ENCODE data around the gene LPGAT1. TPM values are rescaled to one million over a fixed set of nuclear protein-coding genes. Genes with fewer than 3 reads are reported as not detected.

Gene LPGAT1
- total RNA-seq, 1 experiment from 2014 or later: 50.6 TPM

DNA sequence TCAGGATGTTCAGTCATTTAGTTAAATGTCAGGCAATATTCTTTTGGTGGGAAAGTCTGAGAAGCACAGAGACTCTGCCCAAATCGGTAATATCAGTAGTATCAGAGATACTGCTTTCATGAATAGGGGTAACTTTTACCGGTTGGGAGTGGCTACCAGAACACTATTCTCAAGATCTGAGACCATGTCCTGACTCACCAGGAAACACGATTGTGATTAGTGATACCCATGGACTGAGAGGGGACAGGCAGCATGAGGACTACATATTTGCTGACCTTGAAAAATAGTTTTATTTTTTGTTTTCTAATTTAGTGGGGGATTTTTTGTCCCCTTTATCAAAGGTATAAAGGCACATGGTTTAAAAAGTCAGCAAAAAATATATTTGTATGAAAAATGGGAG is 79.1 kb downstream of the LPGAT1 start:
- intact Hi-C loops (cut with micrococcal nuclease): no loop called here
- Histone ChIP-seq H3K9ac (ENCODE audit: low read length) (no peak overlapping the region), H4K20me1 (ENCODE audit: insufficient read depth) (no peaks in the 10 kb centered on the region), H3K36me3 (ENCODE audit: control insufficient read depth in 1 of 2, insufficient read depth in 2 of 2, low read length in 2 of 2) (peaks cover 0 to 3% of the 10 kb centered on the region in 2 experiments; a peak in 1 of 4 replicates), H3K27ac (ENCODE audit: low read depth, low read length) (no peak overlapping the region), H3K4me1 (ENCODE audit: control insufficient read depth in 1 of 2, insufficient read depth in 2 of 2, low read length in 2 of 2) (no peaks in the 10 kb centered on the region), H3K27me3 (ENCODE audit: insufficient read depth, low read length) (no peaks in the 10 kb centered on the region), H2AFZ (ENCODE audit: low read depth, low read length, poor library complexity, severe bottlenecking) (no peak overlapping the region), H3K9me2 (ENCODE audit: insufficient read depth) (no peaks in the 10 kb centered on the region), H3K4me2 (ENCODE audit: low read length) (no peak overlapping the region), H3K79me2 (ENCODE audit: insufficient read depth, low read length) (no peaks in the 10 kb centered on the region), H3K9me3 (ENCODE audit: control insufficient read depth in 1 of 2, insufficient read depth in 1 of 2, low read depth in 1 of 2, low read length in 2 of 2) (no peaks in the 10 kb centered on the region), H3K4me3 (replicated peaks in 1 of 2; ENCODE audit: low read depth in 1 of 2, low read length in 2 of 2) (no peak overlapping the region)
- POLR2A ChIA-PET: no interaction called here
- DNase-seq (ENCODE audit: low read depth, low spot score): no peak
- CTCF ChIA-PET: no interaction called here
- RAD21 ChIA-PET (ENCODE audit: low non-redundant PET in 1 of 2, low total read pairs in 2 of 2, uncharacterized antibody in 2 of 2, unreplicated experiment in 2 of 2): no interaction called here
- ATAC-seq: no peak
- BruUV-seq (replicated peaks): no TSS peak
- no peak for TF ChIP-seq YY1 (IDR thresholded peaks at IDR 0.05; ENCODE audit: extremely low read depth, insufficient replicate concordance, low read depth, low read length)
- TF ChIP-seq, protein P1, sequence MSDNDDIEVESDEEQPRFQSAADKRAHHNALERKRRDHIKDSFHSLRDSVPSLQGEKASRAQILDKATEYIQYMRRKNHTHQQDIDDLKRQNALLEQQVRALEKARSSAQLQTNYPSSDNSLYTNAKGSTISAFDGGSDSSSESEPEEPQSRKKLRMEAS (IDR thresholded peaks at IDR 0.05): no peak

DNA sequence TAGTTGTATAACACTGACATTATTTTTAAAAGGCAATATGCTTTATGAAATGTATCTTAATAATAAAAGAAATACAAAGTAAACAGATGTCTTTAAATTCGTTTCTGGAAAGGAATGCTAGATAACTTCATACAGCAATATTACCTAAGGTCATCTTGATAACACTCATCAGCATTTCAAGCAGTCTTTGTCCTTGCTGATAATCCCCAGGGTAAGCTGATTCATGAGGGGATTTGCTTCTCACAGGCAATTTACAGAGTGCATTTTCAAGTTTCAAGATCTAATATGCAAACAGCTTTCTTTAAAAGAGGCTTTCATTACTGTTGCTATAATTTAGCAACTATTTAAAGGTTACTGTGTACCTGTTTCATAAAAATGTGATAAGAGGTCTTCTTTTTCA is 80.0 kb downstream of the LPGAT1 start:
- ATAC-seq: no peak
- no peaks in the 10 kb centered on the region for H4K20me1 ChIP-seq (ENCODE audit: insufficient read depth)
- ChIA-PET POLR2A (no interaction called here), RAD21 (ENCODE audit: low non-redundant PET in 1 of 2, low total read pairs in 2 of 2, uncharacterized antibody in 2 of 2, unreplicated experiment in 2 of 2) (no interaction called here), CTCF (no interaction called here)
- H3K27me3 ChIP-seq (ENCODE audit: insufficient read depth, low read length): no peaks in the 10 kb centered on the region
- H3K27ac ChIP-seq (ENCODE audit: low read depth, low read length): no peak overlapping the region
- intact Hi-C loops (cut with micrococcal nuclease): no loop called here
- H3K9me3 ChIP-seq (ENCODE audit: control insufficient read depth in 1 of 2, insufficient read depth in 1 of 2, low read depth in 1 of 2, low read length in 2 of 2): no peaks in the 10 kb centered on the region
- H3K36me3 ChIP-seq (ENCODE audit: control insufficient read depth in 1 of 2, insufficient read depth in 2 of 2, low read length in 2 of 2): peaks cover 0 to 3% of the 10 kb centered on the region in 2 experiments; a peak in 1 of 4 replicates
- H2AFZ ChIP-seq (ENCODE audit: low read depth, low read length, poor library complexity, severe bottlenecking): no peak overlapping the region
- no peak overlapping the region for H3K9ac ChIP-seq (ENCODE audit: low read length)
- no TSS peak for BruUV-seq (replicated peaks)
- no peaks in the 10 kb centered on the region for H3K79me2 ChIP-seq (ENCODE audit: insufficient read depth, low read length)
- H3K9me2 ChIP-seq (ENCODE audit: insufficient read depth): no peaks in the 10 kb centered on the region
- no peak for DNase-seq (ENCODE audit: low read depth, low spot score)
- no peak overlapping the region for H3K4me2 ChIP-seq (ENCODE audit: low read length)
- TF ChIP-seq POLR2AphosphoS5 (IDR thresholded peaks at IDR 0.05; ENCODE audit: low read depth, low read length) (no peak), ZNF274 (IDR thresholded peaks at IDR 0.05; ENCODE audit: low read depth, low read length) (no peak), POLR2A (IDR thresholded peaks at IDR 0.05; ENCODE audit: borderline replicate concordance, extremely low read depth, insufficient read depth, insufficient read length) (no peak), SIN3A (IDR thresholded peaks at IDR 0.05; ENCODE audit: low read depth) (no peak), JUND (IDR thresholded peaks at IDR 0.05) (no peak), EGR1 (IDR thresholded peaks at IDR 0.05; ENCODE audit: low read depth) (no peak), CBX3 (IDR thresholded peaks at IDR 0.05; ENCODE audit: low read depth) (no peak), RAD21 (IDR thresholded peaks at IDR 0.05; ENCODE audit: low read depth) (no peak), SRF (IDR thresholded peaks at IDR 0.05; ENCODE audit: low read depth) (no peak), EZH2 (IDR thresholded peaks at IDR 0.05) (no peak), YY1 (IDR thresholded peaks at IDR 0.05; ENCODE audit: extremely low read depth, insufficient replicate concordance, low read depth, low read length) (no peak)
- no peaks in the 10 kb centered on the region for H3K4me1 ChIP-seq (ENCODE audit: control insufficient read depth in 1 of 2, insufficient read depth in 2 of 2, low read length in 2 of 2)
- no peak overlapping the region for H3K4me3 ChIP-seq (replicated peaks in 1 of 2; ENCODE audit: low read depth in 1 of 2, low read length in 2 of 2)

Data from HCT116 (cell line).